ENCODE results near the gene SLC17A7. TPM values are rescaled to one million over a fixed set of nuclear protein-coding genes. Genes with fewer than 3 reads are reported as not detected.

Gene SLC17A7
- total RNA-seq, 4 donors from 2014 or later, result 1.1 to 1.7 (median 1.2) TPM

DNA sequence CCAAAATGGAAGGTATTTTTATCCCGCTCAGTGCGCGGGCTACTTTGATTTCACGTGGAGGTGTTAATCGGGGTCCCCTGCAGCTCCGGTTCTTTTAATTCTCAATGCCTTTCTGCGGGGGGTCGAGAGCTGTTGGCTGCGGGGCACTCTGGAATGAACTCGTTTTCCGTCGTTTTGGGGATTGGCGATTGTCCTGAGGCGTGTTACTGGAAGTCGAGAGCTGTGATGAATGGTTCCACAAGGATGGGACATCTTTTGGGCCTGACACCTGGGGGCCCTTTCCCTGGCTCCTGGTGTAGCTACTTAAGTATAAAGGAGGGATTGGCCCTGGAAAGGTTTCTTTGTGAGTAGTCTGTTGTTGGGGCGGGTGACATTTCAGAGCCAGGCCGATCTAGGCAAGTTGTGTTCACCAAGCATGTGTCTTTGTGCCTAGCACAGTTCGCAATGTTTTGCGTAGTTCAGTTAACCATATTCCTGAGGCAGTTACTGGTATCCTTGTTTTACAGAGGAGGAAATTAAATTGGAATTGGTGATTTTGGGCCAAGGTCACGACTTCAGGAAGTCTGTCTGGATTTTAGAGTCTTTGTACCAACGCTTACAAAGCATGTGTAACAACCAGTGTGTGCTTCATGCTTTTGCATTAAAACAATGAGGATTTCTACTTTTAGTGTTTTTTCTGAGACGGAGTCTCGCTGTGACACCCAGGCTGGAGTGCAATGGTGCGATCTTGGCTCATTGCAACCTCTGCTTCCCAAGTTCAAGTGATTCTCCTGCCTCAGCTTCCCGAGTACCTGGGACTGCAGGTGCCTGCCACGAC, 46.9 kb upstream of the SLC17A7 start:
- TF ChIP-seq, protein P1, sequence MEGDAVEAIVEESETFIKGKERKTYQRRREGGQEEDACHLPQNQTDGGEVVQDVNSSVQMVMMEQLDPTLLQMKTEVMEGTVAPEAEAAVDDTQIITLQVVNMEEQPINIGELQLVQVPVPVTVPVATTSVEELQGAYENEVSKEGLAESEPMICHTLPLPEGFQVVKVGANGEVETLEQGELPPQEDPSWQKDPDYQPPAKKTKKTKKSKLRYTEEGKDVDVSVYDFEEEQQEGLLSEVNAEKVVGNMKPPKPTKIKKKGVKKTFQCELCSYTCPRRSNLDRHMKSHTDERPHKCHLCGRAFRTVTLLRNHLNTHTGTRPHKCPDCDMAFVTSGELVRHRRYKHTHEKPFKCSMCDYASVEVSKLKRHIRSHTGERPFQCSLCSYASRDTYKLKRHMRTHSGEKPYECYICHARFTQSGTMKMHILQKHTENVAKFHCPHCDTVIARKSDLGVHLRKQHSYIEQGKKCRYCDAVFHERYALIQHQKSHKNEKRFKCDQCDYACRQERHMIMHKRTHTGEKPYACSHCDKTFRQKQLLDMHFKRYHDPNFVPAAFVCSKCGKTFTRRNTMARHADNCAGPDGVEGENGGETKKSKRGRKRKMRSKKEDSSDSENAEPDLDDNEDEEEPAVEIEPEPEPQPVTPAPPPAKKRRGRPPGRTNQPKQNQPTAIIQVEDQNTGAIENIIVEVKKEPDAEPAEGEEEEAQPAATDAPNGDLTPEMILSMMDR (IDR thresholded peaks at IDR 0.05), result no peak
- TF ChIP-seq POLR2AphosphoS5 (IDR thresholded peaks at IDR 0.05) (no peak), POLR2A (IDR thresholded peaks at IDR 0.05) (no peak), EP300 (IDR thresholded peaks at IDR 0.05) (no peak)
- H3K36me3 ChIP-seq, result peaks cover 7 to 68% of the 10 kb centered on the region in 2 donors
- peak overlapping the region; percentile 87 to 93 (median 92) for H3K27ac ChIP-seq
- peak overlapping the region; percentile 73 to 92 for H3K4me3 ChIP-seq
- no peaks in the 10 kb centered on the region for H3K9me3 ChIP-seq
- WGBS, 2 donors (ENCODE audit: low coverage in 1 of 2), result 0 to 1% methylated on average over 15 to 26 of the region's 26 CpGs
- no peaks in the 10 kb centered on the region for H3K27me3 ChIP-seq
- no peak for ATAC-seq
- peaks cover 7 to 39% (median 18%) of the 10 kb centered on the region in 3 donors for H3K4me1 ChIP-seq

GRCh38 chr19:49487277-49488045, 46.1 kb upstream of the SLC17A7 start, which contains the start of gene RPL13A:
RPL13A (plus strand) TSS chr19:49487608; CDS start chr19:49487630, 22 bp downstream.
- TF ChIP-seq, protein P1 (IDR thresholded peaks at IDR 0.05), result peak in 2 of 4 experiments; percentile 9 to 17
- TF ChIP-seq POLR2A (IDR thresholded peaks at IDR 0.05) (peak; percentile 98 to 99), EP300 (IDR thresholded peaks at IDR 0.05) (no peak), POLR2AphosphoS5 (IDR thresholded peaks at IDR 0.05) (peak; percentile 100)
- 0% methylated on average over 15 to 28 of the region's 57 CpGs for WGBS, 2 donors (ENCODE audit: low coverage in 1 of 2)
- ATAC-seq, result peak; percentile 99
- no peaks in the 10 kb centered on the region for H3K9me3 ChIP-seq
- no peaks in the 10 kb centered on the region for H3K27me3 ChIP-seq
- peak within 1 kb of the TSS; percentile 73 to 92 for H3K4me3 ChIP-seq
- peak within 1 kb of the TSS; percentile 87 to 93 (median 92) for H3K27ac ChIP-seq
- peaks cover 7 to 39% (median 18%) of the 10 kb centered on the region in 3 donors for H3K4me1 ChIP-seq
- H3K36me3 ChIP-seq, result peaks cover 7 to 68% of the 10 kb centered on the region in 2 donors

DNA sequence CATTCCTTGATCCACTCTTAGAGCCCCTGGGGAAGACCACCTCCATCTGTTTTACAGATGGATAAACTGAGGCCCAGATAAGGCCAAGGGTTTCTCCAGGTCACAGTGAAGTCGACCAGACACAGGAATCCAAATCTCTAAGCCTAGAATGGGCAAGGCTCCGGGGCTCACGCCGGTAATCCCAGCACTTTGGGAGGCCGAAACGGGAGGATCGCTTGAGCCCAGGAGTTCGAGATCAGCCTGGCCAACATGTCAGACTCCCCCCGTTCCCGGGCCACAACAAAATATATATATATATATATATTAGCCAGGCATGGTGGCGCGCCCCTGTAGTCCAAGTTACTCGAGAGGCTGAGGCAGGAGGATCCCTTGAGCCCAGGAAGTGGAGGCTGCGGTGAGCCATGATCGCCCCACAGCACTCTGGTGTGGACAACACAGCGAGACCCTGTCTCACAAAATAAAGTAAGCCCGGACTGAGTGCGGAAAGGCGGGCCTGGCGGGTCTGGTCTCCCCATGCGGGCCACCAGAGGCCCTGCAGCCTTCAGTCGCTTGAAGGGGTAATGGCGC, 45.5 kb upstream of the SLC17A7 start:
- Histone ChIP-seq H3K27me3 (no peaks in the 10 kb centered on the region), H3K4me3 (peak overlapping the region in 1 of 2 donors; percentile 73), H3K4me1 (peaks cover 7 to 39% (median 18%) of the 10 kb centered on the region in 3 donors), H3K27ac (peak overlapping the region; percentile 27 to 93 (median 90)), H3K36me3 (peaks cover 7 to 68% of the 10 kb centered on the region in 2 donors), H3K9me3 (no peaks in the 10 kb centered on the region)
- TF ChIP-seq, protein P1 (IDR thresholded peaks at IDR 0.05), result peak in 2 of 4 experiments; percentile 9 to 19
- TF ChIP-seq POLR2AphosphoS5 (IDR thresholded peaks at IDR 0.05) (no peak), POLR2A (IDR thresholded peaks at IDR 0.05) (no peak), EP300 (IDR thresholded peaks at IDR 0.05) (no peak)
- WGBS, 2 donors (ENCODE audit: low coverage in 1 of 2), result 98 to 100% methylated on average over 2 to 7 of the region's 23 CpGs
- ATAC-seq, result no peak

- H3K4me1 ChIP-seq, result peaks cover 7 to 39% (median 18%) of the 10 kb centered on the region in 3 donors
- H3K36me3 ChIP-seq, result peaks cover 7 to 68% of the 10 kb centered on the region in 2 donors
- peak overlapping the region in 3 of 4 donors; percentile 90 to 93 (median 91) for H3K27ac ChIP-seq
- no peak overlapping the region for H3K4me3 ChIP-seq
- TF ChIP-seq, protein P1 (IDR thresholded peaks at IDR 0.05), result no peak
- TF ChIP-seq POLR2A (IDR thresholded peaks at IDR 0.05) (no peak), EP300 (IDR thresholded peaks at IDR 0.05) (no peak), POLR2AphosphoS5 (IDR thresholded peaks at IDR 0.05) (no peak)
- ATAC-seq, result no peak
- no peaks in the 10 kb centered on the region for H3K27me3 ChIP-seq
- 77 to 86% methylated on average over 2 to 4 of the region's 7 CpGs for WGBS, 2 donors (ENCODE audit: low coverage in 1 of 2)
- H3K9me3 ChIP-seq, result no peaks in the 10 kb centered on the region
Observed at GRCh38 chr19:49486232-49486631, 44.9 kb upstream of the SLC17A7 start.
